Midbrain (tissue), 1 donor: ENCODE results near the gene PPP1R13B.

Experiments
- DNase-seq: peaks from one replicate; lab custom pipeline; 2025; lab: John Stamatoyannopoulos, UW

PPP1R13B gene

DNA sequence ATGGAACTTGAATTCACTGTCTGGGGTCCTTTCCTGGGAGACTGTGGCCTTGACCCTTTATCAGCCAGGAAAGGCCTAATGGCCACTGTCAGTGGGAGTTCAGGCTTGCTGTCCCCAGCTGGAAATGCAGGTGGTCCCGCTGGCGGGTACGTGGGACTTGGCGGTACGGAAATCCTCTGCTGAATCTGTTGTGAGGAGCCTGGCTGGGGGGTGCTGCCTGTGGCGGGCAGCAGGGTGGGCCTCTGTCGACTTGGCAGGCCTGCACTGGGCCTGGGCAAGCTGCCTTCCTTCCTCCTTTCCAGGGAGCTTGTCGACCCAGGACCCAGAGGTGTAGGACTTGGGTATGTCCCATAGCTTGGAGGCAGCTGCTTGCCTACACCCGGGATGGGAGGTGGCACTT, 105.5 kb downstream of the PPP1R13B start:
- DNase-seq: no peak

DNA sequence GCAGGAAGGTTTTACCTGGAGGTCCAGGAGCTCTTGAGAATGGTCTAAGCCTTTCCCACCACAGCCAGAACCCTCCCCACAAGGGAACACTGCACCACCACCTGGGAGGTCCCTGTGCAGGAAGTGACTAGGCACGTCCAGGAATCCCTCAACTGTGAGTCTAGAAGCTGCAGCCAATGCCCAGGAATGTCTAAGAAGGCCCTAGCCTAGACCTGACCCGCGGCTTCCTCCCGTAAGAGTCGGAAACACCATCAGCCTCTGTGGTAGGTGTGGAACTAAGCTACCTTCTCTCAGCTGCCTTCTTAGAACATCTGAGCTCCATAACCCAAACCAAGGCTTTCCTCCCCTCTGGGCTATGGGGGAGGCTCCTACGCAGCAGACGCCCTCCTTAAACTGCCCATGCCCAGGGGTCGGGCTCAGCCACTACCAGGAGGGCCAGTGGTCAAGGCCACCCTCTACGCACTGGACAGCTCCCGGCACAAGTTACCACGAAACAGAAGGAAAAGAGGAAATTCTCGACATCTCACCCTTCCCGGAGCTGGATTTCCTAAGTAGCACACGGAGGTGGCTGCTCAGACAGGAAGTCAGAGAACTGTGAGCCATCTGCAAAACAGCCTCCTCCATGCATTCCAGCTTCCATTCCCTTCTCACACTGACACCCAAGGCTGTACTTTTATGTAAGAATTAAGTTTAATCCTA, 106.2 kb downstream of the PPP1R13B start:
- DNase-seq: no peak

- no peak for DNase-seq
Measured at GRCh38 chr14:103739793-103740501, 107.4 kb downstream of the PPP1R13B start.

- no peak for DNase-seq
Measured at GRCh38 chr14:103739466-103739792, 107.9 kb downstream of the PPP1R13B start.

- peak; percentile 13 for DNase-seq
Measured at GRCh38 chr14:103738701-103739451, 108.5 kb downstream of the PPP1R13B start.

GRCh38 chr14:103738166-103738565, 109.2 kb downstream of the PPP1R13B start:
- no peak for DNase-seq

GRCh38 chr14:103737432-103738045, 109.8 kb downstream of the PPP1R13B start:
- no peak for DNase-seq

- DNase-seq: peak; percentile 70
Measured at GRCh38 chr14:103736546-103737431, 110.6 kb downstream of the PPP1R13B start.

GRCh38 chr14:103735815-103736545, 111.4 kb downstream of the PPP1R13B start:
- DNase-seq: no peak

- peak; percentile 26 for DNase-seq
Measured at GRCh38 chr14:103735439-103735814, 111.9 kb downstream of the PPP1R13B start.

DNA sequence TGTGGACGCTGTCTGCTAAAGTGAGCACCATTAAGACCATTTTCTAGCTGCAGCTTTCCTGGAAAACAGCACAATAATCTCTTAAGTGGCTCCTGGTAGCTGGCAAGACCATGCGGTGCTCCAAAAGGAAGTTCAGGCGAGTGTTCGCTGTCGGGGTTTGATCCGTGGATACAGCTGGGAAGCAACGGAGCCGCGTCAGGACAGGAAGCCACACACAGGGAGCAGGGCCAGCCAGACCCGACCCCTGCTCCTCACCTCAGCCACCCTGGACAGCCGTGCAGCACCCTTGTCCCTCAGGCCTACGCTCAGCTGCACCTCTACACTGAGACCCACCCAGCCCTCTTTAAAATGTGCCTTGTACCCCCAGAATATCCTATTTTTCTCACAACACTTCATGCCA, 112.4 kb downstream of the PPP1R13B start:
- DNase-seq: no peak

DNA sequence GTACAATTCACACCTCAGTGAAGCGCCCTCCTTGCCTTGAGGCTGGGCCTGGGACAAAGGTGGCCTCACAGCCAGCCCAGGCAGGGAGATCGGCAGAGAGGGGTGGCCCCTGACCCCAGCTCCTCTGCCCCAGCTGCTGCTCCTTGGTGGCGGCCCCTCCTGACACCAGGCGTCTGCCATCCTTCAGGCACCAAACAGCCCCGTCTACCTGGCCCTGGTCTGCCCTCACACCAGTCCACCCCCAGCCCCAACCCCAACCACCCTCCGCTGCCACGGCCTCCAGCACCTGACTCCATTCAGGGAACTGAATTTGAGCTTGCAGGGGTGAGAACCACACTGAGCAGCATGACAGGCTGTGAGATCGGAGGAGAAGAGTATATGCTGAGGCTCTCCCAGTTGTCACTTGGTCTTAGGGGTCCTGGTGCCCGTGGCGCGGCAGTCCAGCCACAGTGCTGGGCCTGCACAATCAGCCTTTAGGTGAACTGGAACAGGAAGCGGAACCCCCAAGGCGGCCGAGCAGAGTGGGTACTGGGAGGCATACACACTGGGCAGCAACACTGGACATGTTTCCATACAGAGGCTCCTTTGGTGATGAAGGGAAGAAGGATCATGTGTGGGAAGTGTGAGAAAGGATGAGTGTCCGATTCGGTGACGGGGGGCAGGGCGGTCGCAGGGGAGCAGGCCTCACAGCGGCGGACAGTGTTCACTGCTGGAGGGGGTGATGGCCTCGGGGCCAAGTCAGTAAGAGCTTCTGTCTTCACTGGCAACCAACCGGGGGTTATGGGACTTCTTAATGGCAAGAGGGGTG, 113.1 kb downstream of the PPP1R13B start:
- DNase-seq: no peak

GRCh38 chr14:103733651-103734050, 113.7 kb downstream of the PPP1R13B start:
- DNase-seq: no peak

DNA sequence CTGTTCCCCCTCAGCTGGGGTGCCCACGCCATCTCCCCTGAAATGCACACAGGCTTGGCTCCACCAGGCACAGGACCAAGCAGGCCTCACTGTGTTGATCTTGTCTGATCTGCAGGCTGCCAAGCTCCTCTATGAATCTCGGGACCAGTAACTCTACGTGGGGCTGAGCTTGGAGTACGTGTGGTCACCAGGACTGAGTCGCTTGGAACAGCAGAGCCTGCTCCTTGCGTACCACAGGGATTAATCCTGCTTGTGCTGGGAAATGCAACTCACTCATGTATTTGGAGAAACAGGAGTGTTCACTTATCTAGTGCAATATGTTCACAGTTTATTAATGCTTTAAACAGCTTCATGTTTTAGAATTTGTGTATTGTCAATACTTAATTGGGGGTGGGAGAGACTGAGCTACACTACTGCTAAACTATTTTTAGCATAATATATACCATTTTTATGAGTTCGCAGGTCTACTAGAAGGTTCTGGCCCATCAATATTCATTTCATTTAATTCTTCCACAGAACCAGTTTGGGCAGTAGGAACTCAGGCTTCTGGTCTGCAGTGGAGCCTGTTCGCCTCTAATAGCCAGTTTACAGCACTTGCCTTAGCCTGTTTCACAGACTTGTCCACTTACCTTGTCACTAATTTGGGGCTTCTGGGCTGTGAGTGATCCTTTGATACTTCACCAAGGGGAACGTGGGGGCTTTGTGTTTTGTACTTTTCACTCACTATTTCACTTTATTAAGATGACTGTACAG, 114.3 kb downstream of the PPP1R13B start:
- DNase-seq: no peak

DNA sequence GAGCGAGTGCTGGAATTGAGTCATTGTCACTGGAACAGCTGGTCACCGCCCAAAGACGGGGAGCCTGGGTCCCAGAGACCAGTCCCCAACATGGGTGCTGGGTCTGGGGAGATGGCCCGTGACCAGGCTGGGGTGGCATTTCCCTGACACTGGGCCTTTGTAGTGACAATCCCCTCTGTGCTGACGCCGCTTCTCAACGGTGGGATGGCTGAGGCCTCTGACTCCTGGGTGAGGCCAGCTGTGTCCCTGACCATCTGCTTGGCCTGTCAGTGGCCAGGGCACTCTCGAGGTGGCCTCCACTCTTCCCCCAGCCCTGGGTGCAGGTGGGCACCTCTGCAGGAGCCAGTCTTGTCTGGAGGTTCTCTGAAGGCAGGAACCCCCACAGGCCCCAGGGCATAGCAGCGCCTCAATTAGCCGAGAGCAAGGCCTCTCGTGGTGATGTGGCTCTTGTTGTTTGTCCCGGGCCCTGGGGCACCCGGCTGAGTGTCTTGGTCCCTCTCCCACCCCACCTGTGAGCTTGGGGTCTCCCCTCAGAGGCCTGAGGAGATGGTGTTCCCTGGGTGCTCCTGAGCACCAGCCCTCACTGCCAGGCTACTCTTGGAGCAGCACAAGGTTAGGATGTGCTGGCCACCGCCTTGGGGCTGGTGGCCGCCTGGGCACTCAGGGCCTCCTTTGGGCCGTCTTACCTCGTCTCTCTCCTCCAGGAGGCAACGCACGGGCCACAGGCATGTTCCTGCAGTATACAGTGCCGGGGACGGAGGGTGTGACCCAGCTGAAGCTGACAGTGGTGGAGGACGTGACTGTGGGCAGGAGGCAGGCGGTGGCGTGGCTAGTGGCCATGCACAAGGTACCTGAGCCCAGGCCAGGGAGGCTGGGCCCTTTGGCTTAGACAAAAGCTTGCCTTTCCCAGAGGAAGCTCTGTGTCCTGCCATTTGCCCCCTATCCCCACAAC, 115.2 kb downstream of the PPP1R13B start:
- DNase-seq: no peak

DNA sequence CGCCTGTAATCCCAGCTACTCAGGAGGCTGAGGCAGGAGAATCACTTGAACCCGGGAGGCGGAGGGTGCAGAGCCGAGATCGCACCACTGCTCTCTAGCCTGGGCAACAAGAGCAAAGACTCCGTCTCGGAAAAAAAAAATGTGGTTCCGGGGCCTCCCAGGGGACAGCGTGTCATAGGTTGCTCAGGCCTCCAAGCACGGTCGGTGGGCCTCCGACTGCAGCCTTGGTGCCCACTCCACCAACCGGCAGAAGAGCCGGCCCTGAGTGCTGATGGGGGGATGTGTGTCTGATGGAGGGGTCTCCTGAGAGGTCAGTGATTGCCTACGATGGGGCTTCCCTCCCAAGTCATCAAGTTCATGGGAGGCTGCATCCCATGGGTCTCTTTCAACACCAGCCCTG, 115.9 kb downstream of the PPP1R13B start:
- no peak for DNase-seq

- no peak for DNase-seq
Measured at GRCh38 chr14:103730490-103731035, 116.8 kb downstream of the PPP1R13B start.
